Midbrain (tissue), 1 donor: ENCODE results near the gene CD40.

Experiments used
- DNase-seq: peaks from one replicate; lab custom pipeline; 2025; lab: John Stamatoyannopoulos, UW

The CD40 gene

DNA sequence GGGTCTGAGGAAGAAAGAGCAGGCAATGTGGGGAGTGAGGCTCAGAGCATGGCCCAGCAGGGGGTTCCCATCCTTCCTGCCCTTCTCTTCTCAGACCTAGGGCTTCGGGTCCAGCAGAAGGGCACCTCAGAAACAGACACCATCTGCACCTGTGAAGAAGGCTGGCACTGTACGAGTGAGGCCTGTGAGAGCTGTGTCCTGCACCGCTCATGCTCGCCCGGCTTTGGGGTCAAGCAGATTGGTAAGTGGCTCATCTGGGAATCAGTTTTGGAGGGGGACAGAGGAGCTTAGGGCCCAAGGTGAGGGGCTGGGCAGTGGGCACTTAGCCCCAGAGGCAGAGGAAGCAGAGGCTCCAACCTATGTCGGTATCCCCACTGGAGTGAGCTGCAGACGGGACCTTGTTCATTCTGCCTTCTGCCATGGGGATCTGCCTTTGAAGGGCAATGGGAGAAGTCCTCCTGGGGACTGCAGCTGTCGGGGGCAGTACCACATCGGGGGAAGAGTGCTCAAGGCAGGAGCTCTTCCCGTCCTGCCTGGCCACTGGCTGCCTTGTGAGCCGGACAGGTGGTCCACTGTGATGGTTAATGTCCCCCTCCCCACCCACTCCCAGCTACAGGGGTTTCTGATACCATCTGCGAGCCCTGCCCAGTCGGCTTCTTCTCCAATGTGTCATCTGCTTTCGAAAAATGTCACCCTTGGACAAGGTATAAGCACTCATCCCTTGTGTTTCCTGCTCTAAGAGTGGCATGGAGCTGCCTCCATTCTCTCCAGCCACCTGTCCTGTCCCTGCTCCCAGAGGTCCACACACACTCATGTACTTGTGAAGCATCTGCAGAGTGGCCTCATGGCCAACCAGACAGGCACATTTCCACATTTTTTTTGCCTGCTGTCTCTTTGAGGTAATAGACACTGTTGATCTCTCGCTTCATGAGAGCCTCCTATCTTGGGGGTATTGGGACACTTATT lies 4.7 kb downstream of the CD40 start:
- DNase-seq, result no peak

DNA sequence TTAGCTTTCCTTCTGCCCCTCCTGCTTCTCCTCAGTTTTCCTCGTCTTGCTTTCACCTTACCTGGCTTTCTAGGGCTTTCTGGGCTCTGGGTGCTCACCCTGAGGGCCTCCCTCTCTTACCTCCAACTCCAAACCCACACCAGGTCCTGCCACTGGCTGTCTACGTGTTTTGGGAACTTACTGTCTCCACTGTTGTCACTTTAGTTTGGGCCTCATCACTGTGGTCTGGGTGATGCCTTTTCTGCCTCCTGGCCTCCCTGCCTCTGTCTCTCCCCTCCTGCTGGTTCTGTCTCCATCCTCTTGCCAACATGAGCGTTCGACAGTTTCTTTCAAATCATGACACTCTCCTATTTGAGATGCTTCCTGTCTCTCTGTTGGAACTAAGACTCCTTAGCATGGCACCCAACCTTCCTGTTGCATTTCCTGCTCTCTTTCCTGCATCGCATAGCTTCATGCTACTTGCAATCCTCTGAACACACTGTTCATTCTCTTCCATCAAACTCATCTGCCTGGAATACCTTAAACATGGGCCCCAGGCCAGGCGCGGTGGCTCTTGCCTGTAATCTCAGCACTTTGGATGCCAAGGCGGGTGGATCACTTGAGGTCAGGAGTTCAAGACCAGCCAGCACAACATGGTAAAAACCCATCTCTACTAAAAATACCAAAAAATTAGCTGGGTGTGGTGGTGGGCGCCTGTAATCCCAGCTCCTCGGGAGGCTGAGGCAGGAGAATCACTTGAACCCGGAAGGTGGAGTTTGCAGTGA lies 5.5 kb downstream of the CD40 start:
- no peak for DNase-seq

DNA sequence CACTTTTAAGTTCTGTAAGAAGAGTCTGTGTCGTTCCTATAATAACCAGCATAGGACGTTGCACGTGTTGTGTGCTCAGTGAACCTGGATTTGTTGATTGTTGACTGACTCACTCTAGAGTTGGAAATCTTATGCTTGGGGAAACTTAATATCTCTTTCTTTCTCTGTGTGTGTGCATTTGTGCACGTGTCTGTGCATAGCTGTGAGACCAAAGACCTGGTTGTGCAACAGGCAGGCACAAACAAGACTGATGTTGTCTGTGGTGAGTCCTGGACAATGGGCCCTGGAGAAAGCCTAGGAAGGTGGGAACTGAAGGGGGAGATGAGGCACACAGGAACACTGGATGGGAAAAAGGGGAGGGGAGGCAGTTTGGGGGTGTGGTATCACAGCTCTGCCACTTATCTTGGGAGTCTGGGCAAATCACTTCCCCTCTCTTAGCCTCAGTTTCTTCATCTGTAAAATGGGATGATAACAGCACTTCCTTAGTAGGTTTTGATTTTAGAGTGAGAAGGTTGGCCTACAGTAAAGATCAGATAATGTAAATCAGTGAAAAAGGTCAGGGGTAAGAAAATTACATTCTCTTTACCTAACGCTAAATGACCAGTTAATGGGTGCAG lies 8.4 kb downstream of the CD40 start:
- DNase-seq, result no peak

DNA sequence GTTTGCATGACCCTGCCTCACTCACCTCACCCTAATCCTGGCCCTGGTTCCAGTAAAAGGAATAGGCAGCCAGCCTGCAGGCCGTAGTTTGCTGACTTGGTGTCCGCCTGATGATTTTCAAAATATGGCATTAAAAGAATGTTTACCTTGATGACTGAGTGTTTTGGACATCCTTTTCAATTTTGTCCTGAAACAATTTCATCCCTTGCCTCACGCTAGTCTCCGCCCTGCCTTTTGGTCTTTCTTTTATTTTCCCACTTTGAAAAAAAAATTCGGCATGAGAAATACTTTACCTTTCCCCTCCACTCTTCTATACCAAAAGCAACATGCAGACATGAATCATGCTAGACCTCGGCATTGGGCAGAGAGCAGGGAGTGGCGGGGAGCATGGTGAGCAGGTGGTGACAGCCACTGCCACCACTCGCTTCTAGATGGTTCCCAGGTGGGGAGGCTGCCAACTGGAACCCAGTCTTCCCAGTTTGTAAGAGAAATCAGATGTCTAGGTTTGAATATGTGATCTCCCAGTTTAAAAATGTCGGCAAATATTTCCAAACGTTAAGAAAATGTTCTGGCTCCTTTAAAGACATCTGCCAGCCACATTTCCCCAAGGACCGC lies 9.4 kb downstream of the CD40 start:
- DNase-seq, result no peak

DNA sequence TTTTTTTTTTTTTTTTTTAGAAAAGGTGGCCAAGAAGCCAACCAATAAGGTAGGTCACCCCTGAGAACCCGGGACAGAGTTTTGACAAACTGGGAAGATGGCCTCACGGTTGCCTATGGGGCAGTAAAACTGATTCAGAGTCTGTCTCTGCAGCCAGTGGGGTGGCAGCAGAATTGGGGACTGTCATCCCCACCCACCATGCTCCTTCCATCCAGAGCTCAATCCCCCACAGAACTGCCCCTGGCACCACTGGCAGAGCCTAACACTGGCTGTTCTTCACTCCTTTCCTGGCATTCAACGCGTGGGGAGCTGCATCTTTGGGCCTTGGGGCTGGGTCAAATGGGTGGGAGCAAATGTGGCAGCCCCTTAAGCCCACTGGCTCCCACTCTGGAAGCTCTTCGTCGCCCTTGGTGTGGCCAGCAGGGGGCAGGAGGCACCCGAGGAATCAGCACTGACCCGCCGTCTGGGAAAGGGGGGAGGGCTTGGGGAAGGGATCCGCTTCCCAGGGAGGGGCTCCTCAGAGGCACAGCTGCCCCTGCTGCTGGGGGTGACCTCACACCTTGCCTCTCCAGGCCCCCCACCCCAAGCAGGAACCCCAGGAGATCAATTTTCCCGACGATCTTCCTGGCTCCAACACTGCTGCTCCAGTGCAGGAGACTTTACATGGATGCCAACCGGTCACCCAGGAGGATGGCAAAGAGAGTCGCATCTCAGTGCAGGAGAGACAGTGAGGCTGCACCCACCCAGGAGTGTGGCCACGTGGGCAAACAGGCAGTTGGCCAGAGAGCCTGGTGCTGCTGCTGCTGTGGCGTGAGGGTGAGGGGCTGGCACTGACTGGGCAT lies 10.4 kb downstream of the CD40 start:
- DNase-seq, result no peak

DNA sequence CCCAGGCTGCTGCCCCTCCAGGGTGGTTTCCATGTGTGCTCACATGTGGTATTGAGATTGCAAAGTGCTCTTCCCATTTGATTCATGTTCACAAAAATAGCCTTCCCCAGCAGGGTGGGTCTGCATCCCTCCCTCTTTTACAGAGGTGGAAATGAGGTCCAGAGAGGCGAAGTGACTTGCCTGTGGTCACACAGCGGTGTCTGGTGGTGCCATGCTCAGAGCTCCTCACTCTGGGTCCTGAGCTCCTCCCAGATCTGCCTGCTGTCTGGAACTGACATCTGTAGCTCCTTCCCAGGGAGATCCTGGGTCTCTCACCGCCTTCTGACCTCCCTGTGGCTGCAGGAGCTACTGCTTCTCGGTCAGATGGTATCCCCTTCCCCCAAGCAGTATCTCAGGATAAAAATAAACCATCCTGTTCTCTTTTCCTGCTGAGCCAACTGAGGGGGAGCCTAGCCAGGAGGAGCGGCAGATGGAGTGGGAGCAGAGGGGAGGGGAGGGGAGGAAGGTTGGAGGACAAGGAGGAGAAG lies 11.9 kb downstream of the CD40 start:
- no peak for DNase-seq

DNA sequence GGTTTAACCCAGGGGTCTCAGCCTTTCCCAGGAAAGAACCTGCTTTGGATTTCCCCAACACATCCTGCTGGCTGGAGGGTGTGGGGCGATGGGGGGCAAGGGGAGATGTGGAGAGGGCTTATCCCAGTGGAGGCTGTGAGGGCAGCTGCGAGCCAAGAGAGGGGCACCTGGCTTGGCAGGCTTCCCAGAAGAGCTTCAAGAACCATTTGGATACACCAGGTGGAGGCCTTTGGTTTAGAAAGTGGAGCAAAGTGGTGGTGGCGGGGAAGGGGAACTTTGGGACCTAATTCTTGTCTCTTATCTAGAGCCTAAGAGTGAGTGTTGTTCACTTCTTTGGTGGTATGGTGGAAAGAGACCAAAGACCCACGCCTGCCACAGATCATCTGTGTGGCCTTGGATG lies 12.4 kb downstream of the CD40 start:
- no peak for DNase-seq

DNA sequence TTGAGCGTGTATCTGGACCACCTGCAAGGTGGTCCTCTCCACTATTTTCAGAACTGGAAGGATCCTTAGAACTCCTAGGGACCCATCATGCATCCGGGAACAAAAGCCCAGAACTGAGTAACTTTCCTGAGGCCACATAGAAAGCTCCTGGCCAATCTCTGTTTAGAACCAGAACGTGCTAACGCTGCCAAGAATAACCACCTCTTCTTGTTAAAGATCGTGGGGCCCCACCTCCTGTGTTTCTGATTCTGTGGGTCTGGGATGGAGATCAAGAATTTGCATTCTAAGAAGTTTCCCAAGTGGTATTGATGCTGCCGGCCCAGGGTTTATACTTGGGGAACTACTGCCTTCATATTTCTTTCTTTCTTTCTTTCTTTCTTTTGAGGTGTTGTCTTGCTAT lies 13.3 kb downstream of the CD40 start:
- DNase-seq, result no peak

DNA sequence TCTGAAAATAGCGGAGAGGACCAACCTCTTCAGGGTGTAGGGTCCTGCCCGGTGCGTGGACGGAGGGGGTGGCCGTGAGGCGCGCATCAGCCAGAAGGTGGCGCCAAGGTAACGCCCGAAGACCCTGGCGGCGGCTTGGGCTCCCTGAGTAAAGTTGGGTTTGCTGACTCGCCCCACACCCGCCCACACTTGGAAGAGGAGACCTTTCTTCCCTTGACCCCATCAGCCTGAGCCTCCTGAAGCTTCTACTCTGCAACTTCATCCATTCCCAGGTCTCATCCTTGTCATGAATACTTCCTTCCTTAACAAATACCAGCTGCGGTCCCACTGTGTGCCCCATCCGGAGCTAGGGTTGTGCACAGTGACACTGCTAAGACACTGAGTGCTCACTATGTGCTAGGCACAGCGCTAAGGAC lies 14.6 kb downstream of the CD40 start:
- DNase-seq, result peak; percentile 71

DNA sequence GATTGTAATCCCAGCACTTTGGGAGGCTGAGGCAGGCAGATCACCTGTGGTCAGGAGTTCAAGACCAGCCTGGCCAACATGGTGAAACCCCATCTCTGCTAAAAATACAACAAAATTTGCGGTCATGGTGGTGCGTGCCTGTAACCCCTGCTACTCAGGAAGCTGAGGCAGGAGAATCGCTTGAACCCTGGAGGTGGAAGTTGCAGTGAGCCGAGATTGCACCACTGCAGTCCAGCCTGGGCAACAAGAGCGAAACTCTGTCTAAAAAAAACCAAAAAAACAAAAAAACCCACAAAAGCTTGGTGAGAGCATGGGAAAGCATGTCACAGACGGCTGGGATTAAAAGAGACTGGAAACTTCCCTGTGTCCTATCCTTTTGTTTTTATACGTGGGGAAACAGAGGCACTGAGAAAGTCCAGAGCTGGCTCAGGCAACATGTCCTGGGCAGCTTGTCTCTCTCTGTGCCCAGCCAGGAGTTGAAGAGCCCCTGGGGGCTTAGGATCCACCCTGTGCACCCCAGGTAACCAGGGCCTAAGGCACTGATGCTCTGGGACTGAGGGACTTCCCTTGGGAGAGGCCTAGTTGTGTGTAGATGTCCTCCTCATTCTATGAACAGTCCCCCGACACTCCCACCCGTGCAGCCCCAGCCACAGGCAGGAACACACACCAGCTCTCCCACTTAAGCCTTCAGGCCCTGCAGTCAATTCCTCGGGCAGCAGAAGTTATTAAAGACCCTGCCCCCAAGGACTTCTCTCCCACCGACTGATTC lies 16.0 kb downstream of the CD40 start:
- DNase-seq, result no peak

DNA sequence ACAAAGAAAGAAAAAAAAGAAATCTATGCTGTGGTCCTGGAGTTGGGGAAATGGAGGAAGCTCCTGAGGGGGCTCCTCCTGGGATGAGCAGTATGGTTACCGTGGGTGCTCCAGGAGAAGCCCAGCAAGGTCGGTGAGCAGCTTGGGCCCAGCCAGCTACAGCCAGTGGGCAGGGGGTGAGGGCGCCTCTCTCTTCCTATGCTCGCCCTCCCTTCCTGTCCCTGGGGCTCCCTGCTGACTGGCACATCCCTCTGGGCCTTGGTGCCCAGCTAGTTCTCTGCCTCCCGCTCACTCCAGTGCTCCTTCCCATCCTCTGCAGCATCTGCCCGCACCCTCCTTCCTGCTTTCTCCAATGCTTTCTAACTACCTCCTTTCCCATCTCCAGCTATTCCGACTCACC lies 16.6 kb downstream of the CD40 start:
- DNase-seq, result no peak

DNA sequence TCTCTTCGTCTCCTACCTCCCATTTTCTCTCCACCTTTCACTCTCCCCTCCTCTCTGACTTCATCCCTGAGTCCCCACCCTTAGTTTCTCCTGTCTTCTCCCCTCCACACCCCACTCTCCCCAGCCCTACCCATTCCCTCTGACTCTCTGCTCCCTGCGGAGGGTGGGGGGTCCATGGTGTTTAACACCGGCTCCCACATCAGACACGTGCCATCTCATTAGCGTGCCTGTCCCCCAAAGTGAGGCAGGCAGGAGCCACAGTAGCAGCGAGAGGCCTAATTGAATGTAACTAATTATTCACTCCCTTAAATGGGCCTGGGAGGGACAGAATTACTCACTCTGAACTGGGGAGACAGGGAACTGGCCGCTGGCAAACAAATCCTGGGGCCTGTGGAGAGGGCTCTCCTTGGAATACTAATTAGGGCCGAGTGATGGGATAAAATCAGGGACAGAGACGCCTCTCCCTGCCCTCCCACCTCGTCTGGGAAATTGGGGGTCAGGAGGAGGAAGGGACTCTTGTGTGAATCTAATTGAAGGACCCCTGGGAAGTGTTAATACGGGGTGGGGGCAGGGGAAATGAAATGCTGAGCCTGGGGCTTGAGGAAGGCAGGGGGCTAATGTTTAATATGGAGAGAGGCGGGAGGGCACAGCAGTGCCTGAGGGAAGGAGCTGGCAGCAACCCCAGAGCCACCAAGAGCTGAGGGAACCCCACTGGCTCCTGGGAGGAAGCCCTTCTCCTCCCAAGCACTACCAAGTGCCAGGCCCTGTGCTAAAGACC lies 17.9 kb downstream of the CD40 start:
- DNase-seq, result no peak

DNA sequence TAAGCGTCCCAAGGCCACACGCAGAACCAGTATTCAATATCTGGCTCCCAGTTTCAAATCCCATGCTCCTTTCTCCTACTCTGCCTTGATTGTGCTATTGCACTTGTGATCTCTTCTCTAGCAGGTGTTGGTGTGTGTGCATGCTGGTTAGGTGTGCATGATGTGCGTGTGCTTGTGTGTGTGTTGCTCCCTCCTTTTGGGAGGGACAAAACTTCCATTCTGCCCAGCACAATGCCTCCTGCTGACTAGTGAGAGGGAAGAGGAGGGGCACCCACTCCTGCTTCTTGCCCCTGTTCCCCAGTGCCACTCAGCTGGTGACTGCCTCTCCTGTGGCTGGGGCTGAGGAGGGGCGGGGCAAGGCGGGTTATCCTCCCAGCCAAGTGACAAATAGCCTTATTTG lies 19.7 kb downstream of the CD40 start:
- no peak for DNase-seq

DNA sequence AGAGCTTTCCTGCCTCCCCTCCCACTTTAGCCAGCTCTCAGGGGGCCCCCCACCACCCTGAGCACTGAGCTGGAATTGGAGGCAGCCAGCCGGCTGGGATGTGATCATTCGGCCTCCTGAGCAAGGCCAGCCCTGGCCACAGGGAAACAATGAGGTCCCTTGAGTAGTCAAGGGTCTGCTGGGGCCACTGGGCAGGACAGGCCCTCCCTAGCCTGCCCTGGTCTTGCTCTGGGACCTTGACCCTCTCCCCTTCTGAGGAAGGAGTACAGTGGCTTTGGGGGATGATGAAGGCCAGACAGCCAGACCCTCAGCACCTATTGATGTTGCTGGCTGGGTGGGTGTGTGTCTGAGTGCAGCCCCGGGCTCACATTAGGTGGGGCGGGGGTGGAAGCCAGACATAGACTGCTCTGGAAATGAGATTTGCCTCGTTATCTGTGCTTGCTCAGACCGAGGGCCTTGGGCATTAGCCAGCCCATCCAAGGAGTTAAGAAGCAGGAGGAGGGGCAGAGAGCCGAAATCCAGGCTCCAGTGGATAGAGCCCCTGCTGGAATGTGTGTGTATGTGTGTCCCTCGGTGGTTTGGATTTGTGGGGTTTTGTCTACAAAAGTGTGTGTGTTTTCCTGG lies 21.3 kb downstream of the CD40 start:
- no peak for DNase-seq

DNA sequence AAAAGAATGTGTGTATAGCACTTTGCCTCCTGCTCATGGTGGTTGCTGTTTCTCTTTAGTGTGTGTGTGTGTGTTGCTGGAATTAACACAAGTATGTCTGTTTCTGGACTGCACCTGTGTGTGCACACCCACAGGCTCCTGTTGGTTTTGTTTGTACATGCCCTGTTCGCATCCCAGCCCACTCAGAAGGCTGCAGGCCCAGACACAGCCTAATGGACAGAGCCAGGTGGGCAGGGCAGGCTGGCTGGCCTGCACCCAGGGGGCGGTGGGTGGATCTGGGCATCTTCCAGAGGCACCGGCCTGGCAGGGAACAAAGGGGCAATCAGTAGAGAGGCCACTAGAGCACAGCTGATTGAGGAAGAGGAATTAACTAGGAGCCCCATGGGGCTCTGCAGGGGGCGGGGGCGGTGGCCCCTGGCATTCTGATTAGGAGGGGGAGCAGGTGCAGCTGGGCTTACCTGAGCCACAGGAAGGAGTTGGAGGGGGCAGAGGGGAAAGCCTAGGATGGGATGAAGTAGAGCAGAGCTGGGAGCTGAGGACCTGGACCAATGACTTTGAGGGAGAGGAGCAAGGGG lies 21.9 kb downstream of the CD40 start:
- DNase-seq, result no peak

DNA sequence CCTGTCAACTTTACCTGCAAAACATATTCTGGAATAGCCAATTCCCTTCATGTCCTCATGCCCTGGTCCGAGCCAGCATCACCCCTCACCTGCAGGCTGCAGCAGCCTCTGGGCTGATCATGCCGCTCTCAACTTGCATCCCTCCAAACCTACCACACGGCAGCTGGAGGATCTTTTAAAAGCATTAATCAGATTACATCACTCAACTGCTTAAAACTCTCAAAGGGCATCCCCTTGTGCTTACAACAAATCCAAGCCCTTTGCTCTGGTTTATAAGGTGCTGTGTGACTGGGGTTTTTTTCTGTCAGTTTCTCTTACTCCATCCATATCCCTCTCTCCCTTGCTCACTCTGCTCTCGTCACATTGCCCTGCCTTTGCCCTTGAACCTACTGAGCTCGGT lies 24.0 kb downstream of the CD40 start:
- no peak for DNase-seq

DNA sequence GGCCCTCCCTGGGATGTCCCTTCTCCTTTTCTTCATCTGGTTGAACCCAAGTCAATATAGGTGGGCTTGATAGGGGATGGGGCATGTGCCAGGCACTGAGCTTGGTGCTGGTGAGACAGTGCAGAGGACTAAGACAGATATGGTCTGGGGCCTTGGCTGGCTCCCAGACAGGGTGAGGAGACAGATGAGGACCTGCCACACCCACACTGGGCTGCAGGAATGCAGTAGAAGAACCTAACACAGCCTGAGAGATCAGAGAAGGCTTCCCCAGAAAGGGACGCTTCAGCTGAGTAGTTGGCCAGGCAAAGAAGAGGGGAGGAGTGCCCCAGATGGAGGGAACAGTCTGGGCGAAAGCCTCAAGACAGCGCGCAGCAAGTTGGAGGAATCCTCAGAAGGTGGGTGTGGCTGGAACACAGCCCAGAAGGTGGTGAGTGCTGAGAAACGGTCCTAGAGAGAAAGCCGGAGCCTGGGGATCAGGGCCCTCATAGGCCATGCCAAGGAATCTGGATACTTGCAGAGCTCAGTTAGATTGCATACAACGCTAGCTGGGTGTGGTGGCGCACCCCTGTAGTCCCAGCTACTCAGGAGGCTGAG lies 26.4 kb downstream of the CD40 start:
- no peak for DNase-seq

DNA sequence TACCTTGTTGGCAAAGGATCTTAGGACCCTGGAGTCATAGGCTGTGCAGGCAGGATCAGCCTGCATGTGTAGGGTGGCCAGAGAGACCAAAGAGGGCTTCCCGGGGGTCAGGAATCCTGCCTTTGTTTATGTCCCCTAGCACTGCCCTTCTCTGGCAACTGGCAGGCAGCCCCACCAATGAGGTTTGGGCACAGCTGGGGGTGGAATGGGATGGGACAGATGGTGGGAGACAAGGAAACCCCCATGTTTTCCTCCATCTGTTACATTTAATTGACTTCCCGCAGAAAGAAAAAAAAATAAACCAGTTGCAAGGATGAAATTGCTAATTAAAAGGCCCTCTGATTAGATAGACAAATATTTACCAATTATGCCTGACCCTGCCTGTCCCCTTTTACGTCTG lies 27.6 kb downstream of the CD40 start:
- DNase-seq, result no peak
